ENCODE results near the gene DTWD2. TPM values are rescaled to one million over a fixed set of nuclear protein-coding genes. Genes with fewer than 3 reads are reported as not detected.
"Not testable (repeated sequence)": the region's sequence is repeated elsewhere in the genome, so short reads cannot be mapped to it uniquely, and the experiment has no call there.

DTWD2 gene
- total RNA-seq, 1 donor from 2014 or later = 12.9 TPM

DNA sequence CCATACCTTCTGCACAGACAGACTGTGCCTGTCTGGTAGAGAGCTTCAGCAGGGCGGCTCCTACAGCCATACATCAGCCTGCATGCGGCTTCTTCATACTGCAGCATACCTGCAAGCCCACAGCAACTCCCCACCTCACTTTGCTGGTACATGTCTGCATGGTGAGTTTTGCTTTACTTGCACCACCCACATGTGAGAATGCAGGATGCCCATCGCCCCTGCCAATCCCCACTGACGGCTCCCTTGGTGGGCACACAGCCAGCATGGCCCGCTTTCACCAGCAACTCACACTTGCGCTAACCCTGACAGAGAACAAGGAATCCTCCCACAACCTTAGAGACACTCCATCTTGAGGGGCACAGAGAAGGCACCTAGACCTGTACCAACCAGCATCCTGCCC lies 114.9 kb downstream of the DTWD2 start:
- no peak for DNase-seq (ENCODE audit: low spot score)

DNA sequence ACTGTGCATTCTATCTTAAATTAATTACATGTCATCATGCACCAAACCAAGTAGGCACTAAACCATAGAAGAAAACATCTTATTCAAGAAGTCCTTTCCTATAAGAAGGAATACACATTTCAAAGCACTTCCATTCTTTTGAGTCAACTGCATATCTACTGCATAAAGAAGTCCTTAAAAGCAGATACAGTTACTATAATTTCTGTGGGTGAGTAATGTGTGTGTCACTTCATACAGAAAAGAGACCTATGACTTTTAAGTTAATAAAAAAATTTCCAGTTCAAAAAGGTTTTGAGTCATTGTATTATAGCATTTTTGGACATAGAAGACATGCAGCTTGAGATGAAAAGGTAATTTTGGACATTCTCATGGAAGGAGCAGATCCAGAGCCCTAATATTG lies 125.0 kb downstream of the DTWD2 start:
- DNase-seq (ENCODE audit: low spot score) = no peak

DNA sequence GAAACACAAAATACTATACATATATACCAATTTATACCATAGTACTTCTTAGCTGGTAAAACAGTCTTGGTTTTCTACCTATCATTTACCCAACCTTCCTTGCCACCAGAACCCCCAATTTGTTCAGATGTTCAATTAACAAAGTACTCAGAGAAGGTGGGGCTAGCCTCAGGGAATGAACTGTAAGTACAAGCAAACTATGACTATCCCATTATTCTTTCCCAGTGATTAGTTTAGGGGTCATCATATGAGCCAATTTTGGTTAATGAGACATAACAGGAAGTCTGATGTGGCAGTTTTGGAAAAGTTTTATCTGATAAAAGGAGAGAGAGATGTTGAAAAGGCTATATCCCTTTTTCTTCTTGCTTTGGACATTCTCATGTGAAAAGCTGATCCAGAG lies 125.8 kb downstream of the DTWD2 start:
- DNase-seq (ENCODE audit: low spot score) = no peak

DNA sequence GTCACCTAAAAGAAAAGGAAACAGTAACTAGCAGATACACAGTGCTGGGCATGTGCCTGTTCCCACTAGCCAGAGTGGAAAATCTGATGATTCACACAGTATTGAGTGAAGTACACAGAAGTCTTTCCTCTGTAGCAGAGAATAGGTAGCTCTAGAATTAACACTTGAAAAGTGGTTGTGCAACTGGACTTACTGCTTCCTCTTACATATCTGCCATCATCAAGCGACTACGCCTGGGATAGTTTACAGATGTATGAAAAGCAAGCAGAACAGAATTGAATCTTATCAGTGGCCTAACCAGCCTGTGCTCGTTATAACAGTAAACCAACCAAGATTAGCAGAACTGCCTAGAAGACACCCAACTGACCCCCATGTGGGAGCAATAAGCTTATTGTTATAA lies 130.6 kb downstream of the DTWD2 start:
- DNase-seq (ENCODE audit: low spot score) = no peak

DNA sequence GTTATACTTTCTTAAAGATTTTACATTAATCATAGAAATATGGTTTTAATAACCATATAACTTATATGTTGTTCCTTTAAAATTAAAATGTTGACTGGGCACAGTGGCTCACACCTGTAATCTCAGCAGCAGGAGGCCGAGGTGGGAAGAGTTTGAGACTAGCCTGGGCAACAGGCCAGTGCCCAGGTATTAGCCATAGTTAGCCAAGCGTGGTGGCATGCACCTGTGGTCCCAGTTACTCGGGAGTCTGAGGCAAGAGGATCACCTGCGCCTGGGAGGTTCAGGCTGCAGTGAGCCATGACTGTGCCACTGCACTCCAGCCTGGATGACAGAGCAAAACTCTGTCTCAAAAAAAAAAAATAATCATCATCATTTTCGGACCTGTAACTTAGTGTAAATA lies 133.5 kb downstream of the DTWD2 start:
- no peak for DNase-seq (ENCODE audit: low spot score)

DNA sequence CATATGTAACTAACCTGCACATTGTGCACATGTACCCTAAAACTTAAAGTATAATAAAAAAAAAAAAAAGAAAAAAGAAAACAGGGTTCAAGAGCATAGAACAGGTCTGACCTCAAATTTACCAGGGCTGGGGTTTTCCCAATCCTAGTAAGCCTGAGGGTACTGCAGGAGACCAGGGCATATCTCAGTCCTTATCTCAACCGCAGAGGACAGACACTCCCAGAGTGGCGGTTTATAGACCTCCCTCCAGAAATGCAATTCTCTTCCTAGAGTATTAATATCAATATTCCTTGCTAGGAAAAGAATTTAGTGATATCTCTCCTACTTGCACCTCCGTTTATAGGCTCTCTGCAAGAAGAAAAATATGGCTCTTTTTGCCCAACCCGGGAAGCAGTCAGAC lies 136.6 kb downstream of the DTWD2 start:
- not testable (repeated sequence) for DNase-seq (ENCODE audit: low spot score)

DNA sequence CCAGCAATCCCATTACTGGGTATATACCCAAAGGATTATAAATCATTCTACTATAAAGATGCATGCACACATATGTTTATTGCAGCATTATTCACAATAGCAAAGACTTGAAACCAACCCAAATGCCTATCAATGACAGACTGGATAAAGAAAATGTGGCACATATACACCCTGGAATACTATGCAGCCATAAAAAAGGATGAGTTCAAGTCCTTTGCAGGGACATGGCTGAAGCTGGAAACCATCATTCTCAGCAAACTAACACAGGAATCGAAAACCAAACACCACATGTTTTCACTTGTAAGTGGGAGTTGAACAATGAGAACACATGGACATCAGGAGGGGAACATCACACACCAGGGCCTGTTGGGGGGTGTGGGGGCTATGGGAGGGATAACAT lies 138.8 kb downstream of the DTWD2 start:
- not testable (repeated sequence) for DNase-seq (ENCODE audit: low spot score)

DNA sequence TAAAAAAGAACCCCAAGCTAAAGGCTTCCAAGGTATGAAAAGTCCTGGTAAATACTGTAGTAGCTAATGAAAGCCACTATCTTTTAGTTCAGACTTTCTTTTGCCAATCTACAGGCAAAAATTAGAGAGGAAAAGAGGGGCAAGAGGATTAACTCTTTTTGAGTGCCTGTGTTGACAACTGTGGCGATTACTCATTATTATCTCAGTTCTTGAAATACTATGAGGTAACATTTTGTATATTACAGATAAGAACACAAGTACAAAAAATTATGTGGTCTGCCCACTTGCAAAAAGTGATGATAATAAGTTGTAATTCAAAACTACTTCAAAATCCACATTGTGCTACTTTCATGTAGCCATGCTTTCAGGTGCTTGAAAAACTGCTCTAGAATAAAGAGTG lies 144.0 kb downstream of the DTWD2 start:
- no peak for DNase-seq (ENCODE audit: low spot score)

DNA sequence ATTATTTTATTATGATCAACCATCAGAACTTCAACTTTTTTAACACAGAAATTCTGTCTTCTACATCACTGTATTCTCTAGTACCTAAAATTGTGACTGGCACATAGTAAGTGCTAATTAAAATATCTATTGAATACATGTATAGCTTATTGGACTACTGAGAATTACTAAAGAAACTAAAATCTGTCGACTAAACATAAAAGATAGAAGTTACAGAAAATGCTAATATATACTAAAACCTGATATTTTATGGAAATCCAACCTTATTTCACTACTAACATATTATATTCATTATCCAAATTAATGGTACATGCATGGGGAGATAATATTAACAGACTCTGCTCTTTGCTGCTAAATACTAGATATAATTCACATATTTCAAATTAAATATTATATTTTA lies 153.6 kb downstream of the DTWD2 start:
- no peak for DNase-seq (ENCODE audit: low spot score)

DNA sequence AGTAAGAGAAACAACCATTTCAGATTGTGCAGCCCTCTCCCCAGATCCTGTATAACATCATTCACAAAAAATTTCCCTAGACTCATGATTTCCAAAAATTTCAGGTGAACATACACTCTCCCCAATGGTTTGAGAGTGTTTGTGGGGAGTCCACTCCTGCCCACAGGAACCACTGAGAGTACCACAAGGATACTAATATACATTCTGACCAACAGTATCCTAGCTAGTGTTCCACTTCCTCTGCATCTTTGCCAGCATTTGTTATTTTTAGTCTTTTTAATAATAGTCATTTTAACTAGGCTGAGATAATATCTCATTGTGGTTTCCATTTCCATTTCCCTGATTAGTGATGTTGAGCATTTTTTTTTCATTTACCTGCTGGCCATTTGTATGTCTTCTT lies 155.4 kb downstream of the DTWD2 start:
- no peak for DNase-seq (ENCODE audit: low spot score)

DNA sequence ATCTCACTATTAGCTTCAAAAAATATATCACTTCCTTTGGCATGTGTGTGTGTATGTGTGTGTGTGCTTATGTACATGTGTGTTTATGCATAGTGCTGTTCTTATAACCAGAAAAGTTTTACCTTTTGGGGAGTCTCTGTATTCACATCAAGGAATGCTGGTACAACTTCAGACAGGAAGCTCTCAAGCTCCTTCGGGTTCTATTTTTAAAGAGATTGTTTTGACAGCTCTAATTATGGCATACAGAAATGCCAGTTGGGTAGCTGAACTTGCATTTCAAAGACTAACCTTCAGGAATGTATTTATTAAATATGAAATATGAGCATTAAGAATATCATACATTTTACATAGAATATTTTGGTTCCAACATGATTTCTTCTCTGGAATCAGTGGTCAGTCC lies 163.1 kb downstream of the DTWD2 start:
- no peak for DNase-seq (ENCODE audit: low spot score)

DNA sequence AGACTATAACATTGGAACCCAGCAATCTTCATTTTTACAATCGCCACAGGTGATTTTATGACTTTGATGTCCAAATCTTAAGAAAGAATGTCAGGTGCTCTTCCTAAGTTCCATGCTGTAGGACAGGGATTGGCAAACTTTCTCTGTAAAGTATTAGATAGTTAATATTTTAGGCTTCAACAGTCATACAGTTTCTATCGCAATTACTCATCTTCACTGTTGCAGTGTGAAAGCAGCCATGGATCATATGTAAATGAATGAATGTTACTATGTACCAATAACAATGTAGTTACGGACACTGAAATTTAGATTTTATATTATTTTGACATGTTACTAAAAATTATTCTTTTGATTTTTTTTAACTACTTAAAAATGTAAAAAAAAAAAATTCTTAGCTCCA lies 169.7 kb downstream of the DTWD2 start:
- DNase-seq (ENCODE audit: low spot score) = no peak

DNA sequence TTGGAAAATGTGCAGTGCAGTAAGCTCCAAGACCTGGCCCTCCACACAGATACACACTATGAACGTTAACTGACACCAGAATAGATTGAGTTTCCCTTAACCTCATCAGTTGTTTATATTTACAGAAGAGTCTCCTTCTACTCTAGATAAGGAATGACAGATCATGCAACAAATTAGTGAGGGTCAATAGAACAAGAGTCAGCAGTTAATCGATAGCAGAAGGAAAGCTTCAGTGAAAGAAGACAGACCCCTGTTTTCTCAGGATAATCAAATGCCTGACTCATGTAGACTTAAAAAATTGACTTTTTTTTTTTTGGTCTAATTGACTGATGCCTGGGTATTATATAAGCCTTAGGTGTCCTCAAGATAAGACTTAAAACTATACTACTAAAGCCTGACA lies 179.9 kb downstream of the DTWD2 start:
- no peak for DNase-seq (ENCODE audit: low spot score)

DNA sequence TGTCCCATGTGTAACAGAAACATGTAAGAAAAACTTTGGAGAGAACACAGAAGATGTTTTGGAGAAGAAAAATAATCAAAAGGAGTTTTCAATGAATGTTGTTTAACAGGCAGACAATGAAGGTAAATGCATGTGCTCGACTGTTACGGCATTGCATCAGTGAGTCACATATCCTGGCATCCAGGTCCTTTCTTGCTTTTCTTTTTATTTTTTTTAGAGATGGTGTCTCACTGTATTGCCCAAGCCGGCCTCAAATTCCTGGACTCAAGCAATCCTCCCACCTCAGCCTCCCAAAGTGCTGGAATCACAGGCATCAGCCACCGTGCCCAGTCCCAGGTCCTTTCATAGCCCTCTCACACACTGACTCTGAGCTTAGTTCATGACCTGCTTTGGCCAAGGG lies 181.8 kb downstream of the DTWD2 start:
- DNase-seq (ENCODE audit: low spot score) = no peak

DNA sequence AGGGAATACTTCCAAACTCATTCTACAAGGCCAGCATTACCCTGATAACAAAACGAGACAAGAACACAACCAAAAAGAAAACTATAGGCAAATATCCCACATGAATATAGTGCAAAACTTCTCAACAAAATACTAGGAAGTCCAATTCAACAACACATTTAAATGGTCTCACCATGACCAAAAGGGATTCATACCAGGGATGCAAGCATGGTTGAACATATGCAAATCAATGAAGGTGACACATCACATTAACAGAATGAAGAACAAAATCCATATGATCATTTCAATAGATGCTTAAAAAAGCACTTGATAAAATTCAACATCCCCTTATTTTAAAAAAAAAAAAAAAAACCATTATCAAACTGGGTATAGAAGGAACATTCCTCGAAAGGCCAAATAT lies 186.0 kb downstream of the DTWD2 start:
- no peak for DNase-seq (ENCODE audit: low spot score)

DNA sequence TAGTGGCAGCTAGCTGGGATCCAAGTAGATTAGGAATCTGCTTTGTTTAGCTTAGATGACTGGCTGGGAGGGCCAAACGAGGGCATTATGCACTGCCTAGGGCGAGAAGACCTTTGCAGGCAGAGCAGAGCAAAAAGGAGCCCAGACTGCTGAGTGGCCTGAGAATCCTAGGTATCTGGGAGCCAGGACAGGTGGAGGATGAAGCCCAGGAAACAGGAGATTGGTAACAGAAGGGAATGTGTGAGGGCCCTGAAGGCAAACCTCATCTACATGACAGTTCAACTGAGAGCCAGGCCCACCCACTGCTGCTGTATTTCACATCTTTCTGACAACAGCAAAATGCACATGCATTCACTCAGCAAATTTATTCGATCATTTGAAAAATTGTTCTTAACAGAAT lies 192.3 kb downstream of the DTWD2 start:
- no peak for DNase-seq (ENCODE audit: low spot score)

DNA sequence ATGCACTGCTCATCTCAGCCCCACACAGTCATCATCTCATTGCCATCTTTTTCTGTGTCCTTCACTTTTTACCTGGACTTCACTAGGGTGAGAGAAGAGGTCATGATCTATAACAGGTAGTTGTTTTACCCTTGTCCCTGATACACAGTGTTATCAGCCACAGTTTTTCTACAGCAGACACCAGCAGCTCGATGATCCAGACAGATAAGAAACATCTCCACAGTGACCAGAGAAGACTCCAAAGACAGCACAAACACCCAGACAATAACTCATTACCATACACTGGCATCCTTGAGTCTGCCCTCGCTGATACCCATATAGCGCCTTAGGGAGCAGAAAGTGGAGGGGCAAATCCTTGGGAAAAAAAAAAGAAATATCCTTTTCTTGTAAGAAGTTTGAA lies 194.1 kb downstream of the DTWD2 start:
- DNase-seq (ENCODE audit: low spot score) = no peak

DNA sequence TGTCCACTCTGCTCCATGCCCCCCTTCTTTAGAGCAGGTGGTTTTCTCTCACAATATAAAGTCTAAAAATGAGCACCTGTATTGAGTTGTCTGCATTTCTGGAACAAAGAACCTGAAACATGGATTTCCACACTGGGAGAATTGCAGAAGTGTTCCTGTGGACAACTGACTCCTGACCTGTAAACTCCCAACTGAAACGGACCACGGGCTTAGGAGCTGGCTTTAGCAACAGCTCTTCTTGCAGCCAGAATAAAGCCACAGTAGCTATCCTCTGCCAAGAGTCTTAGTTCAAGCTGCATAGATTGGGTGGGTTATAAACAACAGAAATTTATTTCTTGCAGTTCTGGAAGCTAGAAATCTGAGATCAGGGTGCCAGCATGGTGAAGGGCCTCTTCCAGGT lies 194.7 kb downstream of the DTWD2 start:
- no peak for DNase-seq (ENCODE audit: low spot score)

DNA sequence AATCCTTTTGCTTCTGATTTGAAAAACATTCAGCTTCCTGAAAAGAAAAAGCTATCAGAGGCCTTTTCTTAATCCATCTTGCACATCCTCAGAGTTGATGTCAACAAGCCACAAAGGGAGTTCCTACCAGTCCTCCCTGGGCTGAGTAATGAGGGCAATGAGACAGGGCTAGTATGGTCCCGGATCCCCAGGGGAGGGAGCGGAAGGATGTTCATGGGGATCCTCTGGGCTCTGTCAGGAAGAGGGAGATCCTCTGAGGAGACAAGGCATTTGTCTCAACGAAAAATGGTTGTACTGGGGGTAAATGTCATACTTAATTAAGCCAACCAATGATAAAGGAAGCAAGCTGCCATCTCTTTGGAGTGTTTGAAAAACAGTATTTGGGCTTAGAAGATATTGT lies 195.3 kb downstream of the DTWD2 start:
- no peak for DNase-seq (ENCODE audit: low spot score)

DNA sequence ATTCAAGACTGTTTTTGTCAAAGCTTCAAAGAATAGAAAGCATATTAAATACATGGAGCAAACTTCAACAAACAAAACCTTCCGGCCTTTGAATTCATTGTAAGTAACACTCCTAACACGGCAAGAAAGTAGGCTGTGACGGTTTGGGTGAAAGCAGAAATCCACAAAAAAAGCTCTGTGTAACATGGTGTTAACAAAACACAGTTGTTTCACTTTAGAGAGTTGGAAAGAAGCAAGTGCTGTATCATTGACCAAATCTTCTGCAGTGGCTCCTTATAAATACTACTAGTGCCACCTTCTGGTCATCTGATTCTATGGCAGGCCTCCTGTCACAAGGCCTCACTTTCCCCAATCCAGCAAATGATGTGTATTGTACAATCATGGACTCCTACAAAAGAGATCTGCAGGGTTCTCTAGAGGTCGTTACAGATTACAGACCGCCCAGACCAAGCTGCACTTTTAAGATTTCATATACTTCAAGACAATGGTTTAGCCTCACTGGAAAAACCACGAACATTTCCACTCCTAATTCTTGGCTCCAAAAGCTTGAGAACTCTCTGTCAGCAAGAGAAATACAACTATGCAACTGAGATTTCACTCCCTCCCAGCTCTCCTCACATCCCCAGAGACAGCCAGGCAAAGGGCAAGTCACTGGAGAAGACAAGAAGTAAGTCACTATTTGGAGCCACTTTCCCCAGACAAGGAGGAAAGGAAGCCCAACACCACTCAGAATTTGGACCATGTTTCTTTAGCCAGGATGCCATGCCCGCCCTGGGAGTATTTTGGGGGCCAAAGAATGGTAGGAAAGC lies 196.2 kb downstream of the DTWD2 start:
- DNase-seq (ENCODE audit: low spot score) = no peak

DNA sequence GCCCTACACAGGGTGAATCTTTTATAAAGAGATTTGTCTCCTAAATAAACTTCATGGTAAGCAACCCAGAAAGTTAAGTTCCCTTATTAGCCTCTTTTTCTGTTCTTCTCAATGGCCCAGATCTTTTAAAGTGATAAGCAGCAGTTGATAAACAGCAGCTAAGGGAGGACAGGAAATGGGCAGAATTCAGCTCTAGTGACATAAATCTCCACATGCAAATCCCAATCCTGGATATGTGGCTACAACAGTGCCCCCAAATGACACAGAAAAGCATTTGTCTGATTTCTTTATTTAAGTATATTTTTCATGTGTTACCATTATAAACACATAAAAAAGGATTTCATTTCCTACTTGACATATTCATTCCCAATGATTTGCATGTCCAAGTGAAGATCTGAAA lies 199.0 kb downstream of the DTWD2 start:
- no peak for DNase-seq (ENCODE audit: low spot score)

DNA sequence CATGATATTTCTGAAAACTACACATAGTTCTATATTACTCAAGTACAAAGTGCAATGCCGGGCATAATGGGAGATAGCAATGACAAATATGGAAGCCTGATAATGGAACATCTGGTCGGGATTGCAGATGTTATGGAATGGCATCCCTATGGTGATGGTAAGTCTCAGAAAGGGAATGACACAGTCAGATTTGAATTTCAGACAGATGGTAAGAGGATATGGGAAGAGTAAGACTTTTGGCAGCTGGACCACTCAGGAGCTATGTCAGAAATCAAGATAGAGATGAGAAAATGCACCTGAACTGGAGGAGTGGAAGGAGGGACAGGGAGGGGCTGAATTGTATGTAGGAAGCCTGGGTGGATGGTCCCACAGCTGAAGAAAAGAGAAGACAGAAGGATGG lies 200.0 kb downstream of the DTWD2 start:
- no peak for DNase-seq (ENCODE audit: low spot score)

All from ureter (tissue), 1 donor.